GM12873 (cell line): ENCODE measurements around the gene PTCHD1.

Experiments used
- TF ChIP-seq, protein P1 (sequence below): IDR thresholded peaks from 2 replicates; pipeline ENCODE4 v1.5.1; 2012; ENCODE audit warnings: low read depth, mild to moderate bottlenecking, moderate library complexity, low read length, control low read depth; ENCODE audit not compliant: insufficient read depth; ENCODE audit errors: missing control alignments

Gene PTCHD1

GRCh38 chrX:23387550-23388184, 53.0 kb downstream of the PTCHD1 start:
- TF ChIP-seq, protein P1, sequence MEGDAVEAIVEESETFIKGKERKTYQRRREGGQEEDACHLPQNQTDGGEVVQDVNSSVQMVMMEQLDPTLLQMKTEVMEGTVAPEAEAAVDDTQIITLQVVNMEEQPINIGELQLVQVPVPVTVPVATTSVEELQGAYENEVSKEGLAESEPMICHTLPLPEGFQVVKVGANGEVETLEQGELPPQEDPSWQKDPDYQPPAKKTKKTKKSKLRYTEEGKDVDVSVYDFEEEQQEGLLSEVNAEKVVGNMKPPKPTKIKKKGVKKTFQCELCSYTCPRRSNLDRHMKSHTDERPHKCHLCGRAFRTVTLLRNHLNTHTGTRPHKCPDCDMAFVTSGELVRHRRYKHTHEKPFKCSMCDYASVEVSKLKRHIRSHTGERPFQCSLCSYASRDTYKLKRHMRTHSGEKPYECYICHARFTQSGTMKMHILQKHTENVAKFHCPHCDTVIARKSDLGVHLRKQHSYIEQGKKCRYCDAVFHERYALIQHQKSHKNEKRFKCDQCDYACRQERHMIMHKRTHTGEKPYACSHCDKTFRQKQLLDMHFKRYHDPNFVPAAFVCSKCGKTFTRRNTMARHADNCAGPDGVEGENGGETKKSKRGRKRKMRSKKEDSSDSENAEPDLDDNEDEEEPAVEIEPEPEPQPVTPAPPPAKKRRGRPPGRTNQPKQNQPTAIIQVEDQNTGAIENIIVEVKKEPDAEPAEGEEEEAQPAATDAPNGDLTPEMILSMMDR, result no peak

DNA sequence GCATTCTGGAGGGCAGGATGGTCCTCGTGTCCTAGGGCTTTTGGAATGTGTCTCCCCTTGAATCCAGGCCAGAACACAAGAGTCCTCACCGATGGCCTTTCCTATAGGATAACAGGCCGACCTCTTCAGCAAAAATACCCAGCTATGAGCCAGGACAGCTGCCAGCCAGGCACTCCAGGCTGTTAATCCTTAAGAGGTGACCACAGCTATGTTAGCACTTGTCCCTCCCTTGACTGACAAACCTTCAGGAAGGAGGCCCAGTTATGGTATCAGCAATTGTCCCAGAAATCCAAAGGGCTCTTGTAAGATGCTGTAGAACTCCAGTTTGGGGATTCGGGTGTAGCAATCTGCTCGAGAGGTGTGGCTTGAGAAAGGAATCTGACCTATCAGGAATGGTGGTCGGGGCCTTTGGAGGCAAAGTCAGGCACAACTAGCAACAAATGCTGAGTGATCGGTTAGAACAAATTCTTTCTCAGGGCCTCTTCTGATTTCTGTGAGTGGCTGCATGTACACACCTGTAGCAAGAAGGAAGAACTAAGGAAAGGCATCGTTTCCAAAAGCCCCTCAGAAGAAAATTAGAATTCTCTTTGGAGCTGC, 54.6 kb downstream of the PTCHD1 start:
- TF ChIP-seq, protein P1, result no peak

GRCh38 chrX:23390979-23391378, 56.3 kb downstream of the PTCHD1 start:
- TF ChIP-seq, protein P1, result no peak

- TF ChIP-seq, protein P1, result no peak
Measured at GRCh38 chrX:23392195-23392594, 57.5 kb downstream of the PTCHD1 start.

DNA sequence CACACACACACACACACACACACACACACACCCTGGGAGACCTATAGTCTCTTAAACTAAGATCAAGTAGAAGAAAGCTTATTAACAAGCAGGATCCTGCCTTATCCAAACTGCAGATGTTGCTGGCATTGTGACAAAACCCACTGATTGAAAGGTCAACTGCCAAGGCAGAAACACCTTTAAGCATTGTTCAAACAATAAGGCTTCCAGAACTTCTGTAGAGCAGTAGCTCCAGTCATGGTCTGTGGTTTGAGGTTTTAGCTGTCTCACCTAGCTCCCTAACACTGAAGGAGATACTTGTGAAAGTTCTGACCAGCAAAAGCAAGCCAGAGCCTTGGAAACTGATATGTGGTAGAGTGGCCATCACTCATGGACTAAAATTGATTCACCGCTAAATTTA, 59.8 kb downstream of the PTCHD1 start:
- TF ChIP-seq, protein P1, result no peak

DNA sequence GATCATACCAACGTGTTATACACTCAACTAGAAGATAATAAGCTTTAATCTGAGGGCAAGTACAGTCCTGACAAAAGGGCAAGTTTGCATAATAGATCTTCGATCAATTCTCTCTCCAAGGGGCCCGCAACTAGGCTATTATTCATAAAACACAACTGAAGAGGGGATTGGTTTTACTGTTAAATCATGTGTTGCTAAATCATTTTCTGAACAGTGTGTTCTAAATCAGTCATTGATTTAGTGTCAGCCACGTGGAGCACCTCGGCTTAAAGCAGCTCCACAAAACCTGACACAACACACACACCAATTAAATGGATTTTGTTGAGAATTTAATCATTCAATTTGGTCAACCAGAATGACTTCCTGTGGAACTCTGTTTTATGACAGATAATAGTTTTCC, 61.6 kb downstream of the PTCHD1 start:
- TF ChIP-seq, protein P1, result no peak

- TF ChIP-seq, protein P1, result no peak
Measured at GRCh38 chrX:23398570-23398969, 63.9 kb downstream of the PTCHD1 start.
